K562 (cell line): ENCODE results near the gene LRFN2. TPM values are rescaled to one million over a fixed set of nuclear protein-coding genes. Genes with fewer than 3 reads are reported as not detected.

Experiments
- CCAR2 ChIP-seq: fragments of 200-400 bp; formaldehyde crosslinking; IDR thresholded peaks from 2 replicates; pipeline ENCODE4 v1.6.1; 2017; ENCODE audit warnings: mild to moderate bottlenecking, low read depth, low read length
- CXXC5 ChIP-seq: fragments of 250-450 bp; sonication (Bioruptor Pico); IDR thresholded peaks from 2 replicates; pipeline ENCODE4 v1.8.0; 2022; ENCODE audit warnings: inconsistent platforms, mild to moderate bottlenecking, moderate library complexity
- EP400 ChIP-seq: fragments of 450-650 bp; IDR thresholded peaks from 2 replicates; pipeline ENCODE4 v1.6.1; 2017; ENCODE audit warnings: antibody characterized with exemption, mild to moderate bottlenecking, moderate library complexity
- FOXJ3 ChIP-seq: sonication (generic); formaldehyde crosslinking; IDR thresholded peaks from 2 replicates; pipeline ENCODE4 v1.4.0; 2020; ENCODE audit warnings: mild to moderate bottlenecking, missing genetic modification reagents
- GTF2F1 ChIP-seq: IDR thresholded peaks from 2 replicates; pipeline ENCODE4 v1.6.1; 2011; ENCODE audit warnings: low read depth, low read length, improper control_type of control experiment
- TGIF2 ChIP-seq: sonication (generic); formaldehyde crosslinking; IDR thresholded peaks from 2 replicates; pipeline ENCODE4 v1.8.1; 2022; ENCODE audit warnings: mild to moderate bottlenecking, missing genetic modification reagents, moderate library complexity
- TRIM24 ChIP-seq, 2 experiments: fragments of 450-650 bp; IDR thresholded peaks; 2 replicates each; pipeline ENCODE4 v1.6.1; 2016
- ZC3H11A ChIP-seq: IDR thresholded peaks from 2 replicates; pipeline ENCODE4 v1.6.1; 2012; ENCODE audit warnings: low read depth, low read length, improper control_type of control experiment
- polyA plus RNA-seq, 8 experiments: library from polyadenylated mRNA; depleted of rRNA in 4 of 8; stranded (reverse) in 5 of 8; unstranded in 3 of 8; fragments of >200 nt; fragmentation: Nextera tagmentation in 2 of 8; fragmentation: Illumina TruSeq in 1 of 8; extraction: Ambion mirVana in 2 of 8; extraction: Trizol in 1 of 8; gene quantifications; 2 replicates each; pipeline versions ENCODE4 v1.2.1 to v1.2.3, GENCODE V29; 2011 to 2014; ENCODE audit warnings: inconsistent platforms in 1 of 8, missing spikeins in 1 of 8
- total RNA-seq, 7 experiments: library from RNA; depleted of rRNA in 6 of 7; stranded (reverse); fragments of >200 nt in 6 of 7; fragmentation: Illumina TruSeq in 2 of 7; extraction: Trizol in 2 of 7; gene quantifications; 2 replicates each; pipeline versions ENCODE4 v1.2.1 to v1.2.3, GENCODE V29; 2011 to 2021; ENCODE audit warnings: low replicate concordance in 1 of 7
- TF ChIP-seq, protein P1 (sequence below): fragments of 450-650 bp; IDR thresholded peaks from 2 replicates; pipeline ENCODE4 v1.7.1; 2018; ENCODE audit warnings: mild to moderate bottlenecking, low read depth; ENCODE audit not compliant: partially characterized antibody
- TF ChIP-seq, protein P2 (sequence below): fragments of 250-450 bp; sonication (Bioruptor Pico); IDR thresholded peaks from 2 replicates; pipeline ENCODE4 v1.4.0; 2020; ENCODE audit warnings: borderline replicate concordance
- TF ChIP-seq, protein P3 (sequence below), 2 experiments: fragments of 450-650 bp in 1 of 2; IDR thresholded peaks; 2 replicates each; pipeline ENCODE4 v1.6.1; 2011 to 2017; ENCODE audit warnings: low read depth in 2 of 2, antibody characterized with exemption in 1 of 2, borderline replicate concordance in 1 of 2, low read length in 1 of 2, mild to moderate bottlenecking in 1 of 2, mixed read lengths in 1 of 2; ENCODE audit not compliant: control insufficient read depth in 1 of 2

LRFN2 gene
- total and polyA plus RNA-seq, 9 of the 15 experiments (the other 6 are each of a cell fraction or from before 2014, with no cell fraction given): not detected

DNA sequence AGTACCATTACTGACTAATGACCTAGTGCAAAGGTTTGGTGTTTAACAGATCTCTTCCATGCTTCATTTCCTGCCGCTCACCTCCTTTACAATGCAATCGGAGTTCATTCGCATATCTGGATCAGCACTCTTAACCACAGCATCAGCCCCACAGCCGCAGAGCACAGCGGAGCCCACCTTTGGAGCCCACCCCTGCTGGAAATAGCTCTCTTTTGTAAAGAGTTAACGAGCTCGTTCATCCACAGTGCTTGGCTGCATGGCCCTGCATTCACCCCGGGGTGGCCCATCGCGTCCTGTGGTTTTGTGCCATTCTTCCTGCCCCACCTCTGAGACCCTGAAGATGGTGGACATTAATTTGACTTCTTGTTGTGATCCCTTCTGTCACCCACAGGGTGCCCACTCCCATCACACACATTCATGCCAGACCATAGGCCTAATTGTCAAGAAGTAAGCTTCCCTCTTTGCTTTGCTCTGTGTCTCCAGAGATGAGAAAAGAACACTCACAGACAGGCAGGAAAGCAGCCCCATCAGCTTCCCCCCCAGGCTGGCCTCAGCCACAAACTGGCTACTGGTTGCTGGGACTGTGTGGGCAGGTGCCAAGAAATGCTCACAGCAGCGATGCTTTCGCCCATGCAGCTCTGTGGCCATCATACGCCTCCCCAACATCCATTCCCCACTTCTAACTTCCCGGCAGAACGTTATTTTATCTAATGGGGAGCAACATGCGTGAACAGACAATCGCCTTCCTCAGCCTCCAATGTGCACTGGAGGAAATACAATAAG is 167.0 kb downstream of the LRFN2 start (continued):
- TF ChIP-seq, protein P1, sequence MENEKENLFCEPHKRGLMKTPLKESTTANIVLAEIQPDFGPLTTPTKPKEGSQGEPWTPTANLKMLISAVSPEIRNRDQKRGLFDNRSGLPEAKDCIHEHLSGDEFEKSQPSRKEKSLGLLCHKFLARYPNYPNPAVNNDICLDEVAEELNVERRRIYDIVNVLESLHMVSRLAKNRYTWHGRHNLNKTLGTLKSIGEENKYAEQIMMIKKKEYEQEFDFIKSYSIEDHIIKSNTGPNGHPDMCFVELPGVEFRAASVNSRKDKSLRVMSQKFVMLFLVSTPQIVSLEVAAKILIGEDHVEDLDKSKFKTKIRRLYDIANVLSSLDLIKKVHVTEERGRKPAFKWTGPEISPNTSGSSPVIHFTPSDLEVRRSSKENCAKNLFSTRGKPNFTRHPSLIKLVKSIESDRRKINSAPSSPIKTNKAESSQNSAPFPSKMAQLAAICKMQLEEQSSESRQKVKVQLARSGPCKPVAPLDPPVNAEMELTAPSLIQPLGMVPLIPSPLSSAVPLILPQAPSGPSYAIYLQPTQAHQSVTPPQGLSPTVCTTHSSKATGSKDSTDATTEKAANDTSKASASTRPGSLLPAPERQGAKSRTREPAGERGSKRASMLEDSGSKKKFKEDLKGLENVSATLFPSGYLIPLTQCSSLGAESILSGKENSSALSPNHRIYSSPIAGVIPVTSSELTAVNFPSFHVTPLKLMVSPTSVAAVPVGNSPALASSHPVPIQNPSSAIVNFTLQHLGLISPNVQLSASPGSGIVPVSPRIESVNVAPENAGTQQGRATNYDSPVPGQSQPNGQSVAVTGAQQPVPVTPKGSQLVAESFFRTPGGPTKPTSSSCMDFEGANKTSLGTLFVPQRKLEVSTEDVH: no peak
- TF ChIP-seq ZC3H11A: no peak
- TF ChIP-seq GTF2F1: no peak
- no peak for TF ChIP-seq CCAR2
- TF ChIP-seq TGIF2 (CRISPR knock-in tag): no peak
- TF ChIP-seq, protein P2, sequence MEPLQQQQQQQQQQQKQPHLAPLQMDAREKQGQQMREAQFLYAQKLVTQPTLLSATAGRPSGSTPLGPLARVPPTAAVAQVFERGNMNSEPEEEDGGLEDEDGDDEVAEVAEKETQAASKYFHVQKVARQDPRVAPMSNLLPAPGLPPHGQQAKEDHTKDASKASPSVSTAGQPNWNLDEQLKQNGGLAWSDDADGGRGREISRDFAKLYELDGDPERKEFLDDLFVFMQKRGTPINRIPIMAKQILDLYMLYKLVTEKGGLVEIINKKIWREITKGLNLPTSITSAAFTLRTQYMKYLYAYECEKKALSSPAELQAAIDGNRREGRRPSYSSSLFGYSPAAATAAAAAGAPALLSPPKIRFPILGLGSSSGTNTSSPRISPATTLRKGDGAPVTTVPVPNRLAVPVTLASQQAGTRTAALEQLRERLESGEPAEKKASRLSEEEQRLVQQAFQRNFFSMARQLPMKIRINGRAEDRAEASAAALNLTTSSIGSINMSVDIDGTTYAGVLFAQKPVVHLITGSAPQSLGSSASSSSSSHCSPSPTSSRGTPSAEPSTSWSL (CRISPR knock-in tag): no peak
- no peak for TF ChIP-seq CXXC5 (CRISPR knock-in tag)
- no peak for TF ChIP-seq TRIM24 (IDR thresholded peaks at IDR 0.05)
- TF ChIP-seq FOXJ3: no peak
- no peak for TF ChIP-seq EP400
- TF ChIP-seq, protein P3, sequence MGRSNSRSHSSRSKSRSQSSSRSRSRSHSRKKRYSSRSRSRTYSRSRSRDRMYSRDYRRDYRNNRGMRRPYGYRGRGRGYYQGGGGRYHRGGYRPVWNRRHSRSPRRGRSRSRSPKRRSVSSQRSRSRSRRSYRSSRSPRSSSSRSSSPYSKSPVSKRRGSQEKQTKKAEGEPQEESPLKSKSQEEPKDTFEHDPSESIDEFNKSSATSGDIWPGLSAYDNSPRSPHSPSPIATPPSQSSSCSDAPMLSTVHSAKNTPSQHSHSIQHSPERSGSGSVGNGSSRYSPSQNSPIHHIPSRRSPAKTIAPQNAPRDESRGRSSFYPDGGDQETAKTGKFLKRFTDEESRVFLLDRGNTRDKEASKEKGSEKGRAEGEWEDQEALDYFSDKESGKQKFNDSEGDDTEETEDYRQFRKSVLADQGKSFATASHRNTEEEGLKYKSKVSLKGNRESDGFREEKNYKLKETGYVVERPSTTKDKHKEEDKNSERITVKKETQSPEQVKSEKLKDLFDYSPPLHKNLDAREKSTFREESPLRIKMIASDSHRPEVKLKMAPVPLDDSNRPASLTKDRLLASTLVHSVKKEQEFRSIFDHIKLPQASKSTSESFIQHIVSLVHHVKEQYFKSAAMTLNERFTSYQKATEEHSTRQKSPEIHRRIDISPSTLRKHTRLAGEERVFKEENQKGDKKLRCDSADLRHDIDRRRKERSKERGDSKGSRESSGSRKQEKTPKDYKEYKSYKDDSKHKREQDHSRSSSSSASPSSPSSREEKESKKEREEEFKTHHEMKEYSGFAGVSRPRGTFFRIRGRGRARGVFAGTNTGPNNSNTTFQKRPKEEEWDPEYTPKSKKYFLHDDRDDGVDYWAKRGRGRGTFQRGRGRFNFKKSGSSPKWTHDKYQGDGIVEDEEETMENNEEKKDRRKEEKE (IDR thresholded peaks at IDR 0.05; ENCODE audit: borderline replicate concordance in 1 of 2, control insufficient read depth in 1 of 2, low read depth in 2 of 2, low read length in 1 of 2): no peak
